ENCODE measurements around the gene RIC1.
A peak's percentile ranks its signal among the peaks of the same experiment; 100 is the strongest.
"Not testable (repeated sequence)": the region's sequence is repeated elsewhere in the genome, so short reads cannot be mapped to it uniquely, and the experiment has no call there.

The RIC1 gene

GRCh38 chr9:5626727-5627634 is 1.9 kb upstream of the RIC1 start:
- peak; percentile 88 for DNase-seq

- peak; percentile 20 for DNase-seq
Observed at GRCh38 chr9:5627686-5628085, 1.2 kb upstream of the RIC1 start.

- no peak for DNase-seq
Observed at GRCh38 chr9:5628183-5628529, 751 bp upstream of the RIC1 start.

GRCh38 chr9:5629312-5630080 is 589 bp downstream of the RIC1 start:
- peak; percentile 48 for DNase-seq

GRCh38 chr9:5630081-5630507 is 1.2 kb downstream of the RIC1 start:
- DNase-seq: peak; percentile 31

- no peak for DNase-seq
Observed at GRCh38 chr9:5631026-5631425, 2.1 kb downstream of the RIC1 start.

GRCh38 chr9:5632540-5632939 is 3.6 kb downstream of the RIC1 start:
- no peak for DNase-seq

GRCh38 chr9:5633243-5633642 is 4.3 kb downstream of the RIC1 start:
- DNase-seq: no peak

- DNase-seq: no peak
Observed at GRCh38 chr9:5635390-5635789, 6.5 kb downstream of the RIC1 start.

GRCh38 chr9:5639816-5640215 is 10.9 kb downstream of the RIC1 start:
- DNase-seq: no peak

- DNase-seq: no peak
Observed at GRCh38 chr9:5642170-5642569, 13.3 kb downstream of the RIC1 start.

- no peak for DNase-seq
Observed at GRCh38 chr9:5643005-5643624, 14.2 kb downstream of the RIC1 start.

GRCh38 chr9:5644501-5644900 is 15.6 kb downstream of the RIC1 start:
- DNase-seq: no peak

GRCh38 chr9:5646116-5646515 is 17.2 kb downstream of the RIC1 start:
- DNase-seq: no peak

- DNase-seq: no peak
Observed at GRCh38 chr9:5650356-5651105, 21.6 kb downstream of the RIC1 start.

GRCh38 chr9:5651246-5651645 is 22.3 kb downstream of the RIC1 start:
- no peak for DNase-seq

GRCh38 chr9:5652821-5653220 is 23.9 kb downstream of the RIC1 start:
- no peak for DNase-seq

GRCh38 chr9:5662804-5663203 is 33.9 kb downstream of the RIC1 start:
- not testable (repeated sequence) for DNase-seq

- no peak for DNase-seq
Observed at GRCh38 chr9:5665059-5665458, 36.2 kb downstream of the RIC1 start.

GRCh38 chr9:5667391-5667790 is 38.5 kb downstream of the RIC1 start:
- DNase-seq: no peak

- DNase-seq: no peak
Observed at GRCh38 chr9:5670079-5670478, 41.2 kb downstream of the RIC1 start.

- DNase-seq: no peak
Observed at GRCh38 chr9:5671711-5672353, 42.9 kb downstream of the RIC1 start.

All from RPMI8226 (cell line).